GM12875 (cell line): ENCODE measurements around the gene SH2D5.

Experiments
- H3K4me3 ChIP-seq: one replicate; pipeline ENCODE4 v1.5.1; 2011; ENCODE audit warnings: low read depth, low read length, control low read depth
- TF ChIP-seq, protein P1 (sequence below): IDR thresholded peaks from 2 replicates; pipeline ENCODE4 v1.5.1; 2011; ENCODE audit warnings: low read depth, mild to moderate bottlenecking, control low read depth, inconsistent platforms, low read length, moderate library complexity, borderline replicate concordance; ENCODE audit not compliant: insufficient read depth

SH2D5 gene

DNA sequence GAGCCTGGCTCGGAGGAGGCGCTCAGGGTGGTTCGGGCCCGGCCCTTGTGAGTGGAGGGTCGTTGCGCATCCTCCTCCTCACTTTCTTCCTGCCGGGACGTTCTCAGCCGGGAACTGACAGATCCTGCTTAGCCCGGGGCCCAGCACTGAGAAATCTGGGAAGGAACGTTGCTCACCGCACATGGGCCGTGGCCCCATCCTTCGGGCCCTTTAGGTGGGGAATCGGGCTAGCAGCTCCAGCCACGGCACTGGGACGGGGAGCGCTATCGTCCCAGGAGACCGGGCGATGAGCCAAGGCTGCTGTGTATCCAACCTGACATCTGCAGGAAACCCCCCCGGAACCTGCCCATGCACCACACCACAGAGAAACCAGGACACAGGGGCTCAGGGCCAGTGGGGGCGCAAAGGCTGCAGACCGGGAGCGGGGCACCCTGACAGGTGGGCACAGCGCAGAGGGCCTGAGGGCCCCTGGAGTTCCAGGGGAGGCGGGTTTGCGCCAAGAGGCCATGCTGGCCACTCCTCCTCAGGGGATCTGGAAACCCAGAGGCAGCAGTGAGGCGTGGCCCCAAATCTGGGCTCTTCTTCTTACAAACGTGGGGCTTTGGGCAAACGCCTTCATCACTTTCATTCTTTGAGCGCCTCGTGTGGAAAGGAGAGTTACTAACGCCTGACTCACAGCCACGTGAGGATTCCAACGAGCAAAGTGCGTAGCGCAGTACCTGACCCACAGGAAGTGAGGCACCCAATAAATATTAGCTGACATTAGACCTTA, at the start of gene SH2D5:
TSS of gene SH2D5 (minus strand) at position 116 of the 772 bp plus-strand sequence. CDS start 4,659 bp downstream, outside the sequence.
- H3K4me3 ChIP-seq, result peak within 1 kb of the TSS; percentile 65
- TF ChIP-seq, protein P1, sequence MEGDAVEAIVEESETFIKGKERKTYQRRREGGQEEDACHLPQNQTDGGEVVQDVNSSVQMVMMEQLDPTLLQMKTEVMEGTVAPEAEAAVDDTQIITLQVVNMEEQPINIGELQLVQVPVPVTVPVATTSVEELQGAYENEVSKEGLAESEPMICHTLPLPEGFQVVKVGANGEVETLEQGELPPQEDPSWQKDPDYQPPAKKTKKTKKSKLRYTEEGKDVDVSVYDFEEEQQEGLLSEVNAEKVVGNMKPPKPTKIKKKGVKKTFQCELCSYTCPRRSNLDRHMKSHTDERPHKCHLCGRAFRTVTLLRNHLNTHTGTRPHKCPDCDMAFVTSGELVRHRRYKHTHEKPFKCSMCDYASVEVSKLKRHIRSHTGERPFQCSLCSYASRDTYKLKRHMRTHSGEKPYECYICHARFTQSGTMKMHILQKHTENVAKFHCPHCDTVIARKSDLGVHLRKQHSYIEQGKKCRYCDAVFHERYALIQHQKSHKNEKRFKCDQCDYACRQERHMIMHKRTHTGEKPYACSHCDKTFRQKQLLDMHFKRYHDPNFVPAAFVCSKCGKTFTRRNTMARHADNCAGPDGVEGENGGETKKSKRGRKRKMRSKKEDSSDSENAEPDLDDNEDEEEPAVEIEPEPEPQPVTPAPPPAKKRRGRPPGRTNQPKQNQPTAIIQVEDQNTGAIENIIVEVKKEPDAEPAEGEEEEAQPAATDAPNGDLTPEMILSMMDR, result peak; percentile 52

DNA sequence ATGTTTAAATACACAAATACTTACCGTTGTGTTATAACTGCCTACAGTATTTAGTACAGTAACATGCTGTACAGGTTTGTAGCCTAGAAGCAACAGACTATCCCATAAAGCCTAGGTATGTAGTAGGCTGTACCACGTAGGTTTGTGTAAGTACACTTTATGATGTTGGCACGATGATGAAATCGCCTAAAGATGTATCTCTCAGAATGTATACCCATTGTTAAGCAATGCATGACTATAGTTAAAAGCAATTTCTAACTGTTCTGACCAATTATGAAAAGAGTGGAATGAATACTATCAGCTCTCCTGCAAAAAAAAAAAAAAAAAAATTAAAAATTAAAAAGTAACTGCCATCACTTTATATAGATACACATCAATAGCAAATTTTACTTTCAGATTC, 43.2 kb upstream of the SH2D5 start:
- no peak overlapping the region for H3K4me3 ChIP-seq
- TF ChIP-seq, protein P1, result no peak

DNA sequence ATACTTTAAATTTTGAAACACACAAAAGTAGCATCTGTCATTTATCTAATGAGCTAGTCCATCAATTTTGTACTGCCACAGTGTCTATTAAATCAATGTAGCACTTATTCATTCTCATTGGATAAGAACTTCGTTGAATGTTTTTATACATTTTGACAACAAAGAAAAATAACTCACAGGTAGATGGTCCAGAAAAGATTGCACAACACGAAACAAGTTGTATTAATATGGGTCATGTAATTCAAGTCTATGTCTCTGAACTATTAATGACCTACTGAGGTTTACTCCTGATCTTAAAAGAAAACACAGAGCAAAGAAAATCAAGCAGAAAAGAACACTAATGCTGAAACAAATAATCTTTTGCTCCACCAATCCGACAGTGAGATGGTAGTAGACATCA, 39.3 kb upstream of the SH2D5 start:
- no peak overlapping the region for H3K4me3 ChIP-seq
- TF ChIP-seq, protein P1, result no peak

DNA sequence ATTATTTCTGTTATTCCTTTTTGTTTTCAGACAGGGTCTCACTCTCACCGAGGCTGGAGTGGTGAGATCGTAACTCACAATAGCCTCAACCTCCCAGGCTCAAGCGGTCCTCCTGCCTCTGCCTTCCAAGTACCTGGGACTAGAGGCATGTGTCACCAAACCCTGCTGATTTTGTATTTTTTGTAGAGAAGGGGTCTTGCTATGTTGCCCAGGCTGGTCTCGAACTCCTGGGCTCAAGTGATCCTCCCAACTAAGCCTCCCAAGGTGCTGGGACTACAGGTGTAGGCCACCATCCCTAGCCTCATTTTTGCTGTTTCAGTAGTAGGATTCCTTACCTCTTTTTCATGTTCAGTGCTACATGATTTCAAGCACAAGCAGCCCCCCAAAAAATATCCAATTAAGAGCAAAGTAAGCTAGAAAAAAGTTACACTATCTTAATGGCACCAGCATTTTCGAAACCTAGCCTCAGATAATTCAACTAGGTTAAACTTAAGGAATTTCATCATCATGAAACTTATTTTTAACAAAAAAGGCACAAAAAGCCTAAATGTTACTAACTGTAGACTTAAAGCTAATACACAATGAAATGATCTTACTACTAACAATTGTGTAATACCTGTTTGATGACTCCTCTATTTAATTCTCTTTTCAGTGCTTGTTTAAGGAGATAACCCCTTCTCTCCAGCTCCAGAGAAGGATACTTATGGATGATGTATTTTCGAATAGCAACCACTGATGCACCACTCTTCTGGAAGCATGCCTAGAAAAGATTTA, 38.0 kb upstream of the SH2D5 start:
- no peak overlapping the region for H3K4me3 ChIP-seq
- TF ChIP-seq, protein P1, result no peak

DNA sequence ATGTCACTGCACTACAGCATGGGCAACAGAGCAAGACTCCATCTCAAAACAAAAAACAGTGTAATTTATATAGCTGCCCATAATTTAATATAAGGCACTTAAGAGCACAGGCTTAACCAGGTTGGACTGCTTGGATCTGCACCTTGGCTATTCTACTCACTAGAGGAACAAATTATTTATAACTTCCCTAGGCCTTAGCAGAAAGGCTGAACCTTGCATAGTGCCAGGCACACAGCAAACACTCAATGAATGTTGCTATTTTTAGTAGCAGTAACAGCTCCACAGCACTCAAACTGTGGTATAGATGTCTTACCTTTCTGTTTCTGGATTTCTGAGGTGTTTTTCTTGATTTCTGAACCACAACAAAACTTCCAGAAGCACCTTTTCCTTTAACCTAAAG, 34.8 kb upstream of the SH2D5 start:
- no peak overlapping the region for H3K4me3 ChIP-seq
- TF ChIP-seq, protein P1, result no peak

DNA sequence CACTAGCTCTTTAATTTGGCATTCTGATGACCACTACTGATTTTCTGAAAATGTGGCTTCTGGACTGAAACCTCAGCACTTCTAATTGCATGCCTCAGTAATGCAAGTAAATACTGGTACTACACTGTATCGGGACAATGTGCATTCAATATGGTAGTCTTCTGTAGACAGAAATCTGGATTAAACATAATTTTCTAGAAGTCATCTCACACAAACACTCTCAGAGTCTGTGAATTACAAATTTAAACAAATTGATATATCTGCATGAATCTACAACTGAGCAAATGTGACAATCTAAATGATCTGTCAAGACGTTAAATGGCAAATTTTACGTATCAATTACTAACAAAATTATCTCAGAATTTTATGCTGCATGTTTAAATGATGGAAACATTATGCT, 30.9 kb upstream of the SH2D5 start:
- TF ChIP-seq, protein P1, result no peak
- no peak overlapping the region for H3K4me3 ChIP-seq
